ENCODE results near the gene TMSB15B.
"Not testable (repeated sequence)": the region's sequence is repeated elsewhere in the genome, so short reads cannot be mapped to it uniquely, and the experiment has no call there.

TMSB15B gene

DNA sequence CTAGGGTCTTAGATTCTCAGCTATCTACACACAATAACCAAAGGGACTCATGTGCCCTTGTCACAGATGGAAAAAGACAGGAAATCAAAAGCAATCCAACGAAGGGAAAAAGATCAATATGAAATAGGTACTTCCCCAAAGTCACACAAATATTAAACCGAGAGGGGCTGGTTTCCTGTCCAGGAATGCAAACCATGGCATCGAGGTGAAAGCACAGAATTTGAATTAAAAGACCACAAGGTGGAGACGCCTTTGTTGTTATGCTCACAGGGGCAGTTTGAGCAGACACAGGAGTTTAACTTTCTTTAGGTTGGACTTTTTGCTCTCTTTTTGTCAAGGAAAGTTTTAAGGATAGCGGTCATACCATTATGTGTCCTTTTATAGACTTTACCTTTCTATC is 36.8 kb downstream of the TMSB15B start:
- DNase-seq (ENCODE audit: insufficient read length, low spot score) (no peak), FAIRE-seq (no peak)
- no peak for TF ChIP-seq POLR2A (IDR thresholded peaks at IDR 0.05; ENCODE audit: low read depth, low read length)

GRCh38 chrX:104008831-104009230 is 46.4 kb downstream of the TMSB15B start:
- TF ChIP-seq POLR2A (IDR thresholded peaks at IDR 0.05; ENCODE audit: low read depth, low read length), result no peak
- no peak for DNase-seq (ENCODE audit: insufficient read length, low spot score)
- FAIRE-seq, result no peak

GRCh38 chrX:104013158-104013557 is 50.7 kb downstream of the TMSB15B start:
- TF ChIP-seq POLR2A (IDR thresholded peaks at IDR 0.05; ENCODE audit: low read depth, low read length), result no peak
- FAIRE-seq (no peak), DNase-seq (ENCODE audit: insufficient read length, low spot score) (no peak)

DNA sequence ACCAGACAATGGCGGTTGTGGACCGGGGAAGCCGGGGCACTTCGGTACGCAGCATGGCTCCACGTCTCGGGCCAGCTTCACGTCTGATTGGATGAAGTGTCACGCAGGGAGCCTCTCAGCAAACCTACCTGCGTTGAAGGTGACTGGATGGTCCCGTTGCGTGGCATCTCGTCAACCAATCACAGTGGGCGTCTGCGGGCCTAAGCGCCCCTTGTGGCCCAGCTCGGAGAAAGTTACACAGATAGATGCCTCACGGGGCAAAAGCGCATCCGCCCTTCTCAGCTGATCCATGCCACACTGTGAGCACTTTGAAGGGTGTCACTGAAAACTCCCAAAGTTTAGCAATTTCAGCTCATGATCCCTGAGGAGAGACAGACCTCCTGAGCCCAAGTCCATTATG is 51.2 kb downstream of the TMSB15B start, which contains the start of gene H2BW1:
H2BW1 (minus strand) TSS at position 103 of the 400 bp plus-strand sequence. CDS start 132 bp downstream, outside the sequence.
- no peak for TF ChIP-seq POLR2A (IDR thresholded peaks at IDR 0.05; ENCODE audit: low read depth, low read length)
- DNase-seq (ENCODE audit: insufficient read length, low spot score), result no peak
- FAIRE-seq, result no peak

DNA sequence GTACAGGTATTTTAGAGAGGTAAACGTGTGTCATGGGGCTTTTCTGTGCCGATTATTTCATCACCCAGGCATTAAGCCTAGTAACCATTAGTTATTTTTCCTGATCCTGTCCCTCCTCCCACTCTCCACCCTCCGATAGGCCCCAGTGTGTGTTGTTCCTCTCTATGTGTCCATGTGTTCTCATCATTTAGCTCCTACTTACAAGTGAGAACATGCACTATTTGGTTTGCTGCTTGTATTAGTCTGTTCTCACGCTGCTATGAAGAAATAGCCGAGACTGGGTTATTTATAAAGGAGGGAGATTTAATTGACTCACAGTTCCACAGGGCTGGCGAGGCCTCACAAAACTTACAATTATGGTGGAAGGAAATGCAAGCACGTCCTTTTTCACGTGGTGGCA is 53.1 kb downstream of the TMSB15B start:
- FAIRE-seq; DNase-seq (ENCODE audit: insufficient read length, low spot score): not testable (repeated sequence)
